Endothelial cell of umbilical vein (primary cell): ENCODE measurements around the gene WDR48. TPM values are rescaled to one million over a fixed set of nuclear protein-coding genes. Genes with fewer than 3 reads are reported as not detected.

Source experiments
- BruUV-seq: library from RNA; stranded (reverse); fragments of 400-500 nt; replicated peaks from 2 replicates; lab custom pipeline; 2021; lab: Mats Ljungman, UMichigan
- CTCF ChIA-PET: fragments of 300-600, 350-600 bp; sonication (Branson Sonifier 250); formaldehyde crosslinking; loops from one replicate; lab custom pipeline; 2021; ENCODE audit warnings: antibody characterized with exemption, inconsistent platforms; lab: Charles Lee
- POLR2A ChIA-PET: fragments of 300-600, 350-600 bp; sonication (Branson Sonifier 250); formaldehyde crosslinking; loops from one replicate; lab custom pipeline; 2021; ENCODE audit warnings: antibody characterized with exemption, inconsistent platforms; lab: Charles Lee
- DNase-seq: peaks from one replicate; pipeline ENCODE4 v3.0.0-alpha.2; 2011; ENCODE audit warnings: low read depth, low spot score
- FAIRE-seq: peaks from 2 replicates; lab custom pipeline; 2011; peaks lifted over from hg19 to GRCh38; lab: Jason Lieb, UNC
- H2AFZ ChIP-seq: 2 replicates; pipeline ENCODE4 v1.6.0; 2012; ENCODE audit warnings: low read depth, low read length, control low read depth, inconsistent platforms
- H3K27ac ChIP-seq: 2 replicates; pipeline ENCODE4 v1.5.1; 2011; ENCODE audit warnings: low read depth, mild to moderate bottlenecking, control low read depth, low read length, moderate library complexity; ENCODE audit not compliant: insufficient read depth
- H3K27me3 ChIP-seq, 2 experiments: 2 replicates each; pipeline versions ENCODE4 v1.6.0 to v1.6.1; 2011; ENCODE audit warnings: low read length in 2 of 2, mixed read lengths in 1 of 2; ENCODE audit not compliant: control insufficient read depth in 2 of 2, insufficient read depth in 2 of 2
- H3K36me3 ChIP-seq, 2 experiments: 2 replicates in 1 of 2; 3 replicates in 1 of 2; pipeline ENCODE4 v1.5.1; 2011; ENCODE audit warnings: low read length in 2 of 2, mild to moderate bottlenecking in 1 of 2, moderate library complexity in 1 of 2; ENCODE audit not compliant: control insufficient read depth in 2 of 2, insufficient read depth in 2 of 2; ENCODE audit errors: extremely low read depth in 1 of 2
- H3K4me1 ChIP-seq: 3 replicates; pipeline ENCODE4 v1.5.1; 2011; ENCODE audit warnings: mild to moderate bottlenecking, low read length; ENCODE audit not compliant: control insufficient read depth, insufficient read depth; ENCODE audit errors: extremely low read depth
- H3K4me2 ChIP-seq: 2 replicates; pipeline ENCODE4 v1.6.1; 2011; ENCODE audit warnings: low read length, control low read depth, mixed read lengths; ENCODE audit not compliant: insufficient read depth
- H3K4me3 ChIP-seq, 3 experiments: fragments of 200-600 bp in 1 of 3; sonication (generic), shearing (Covaris generic) in 1 of 3; replicated peaks in 1 of 3; 2 replicates each; pipeline ENCODE4 v1.5.1; 2011 to 2016; ENCODE audit warnings: control low read depth in 3 of 3, low read length in 3 of 3, mild to moderate bottlenecking in 2 of 3, inconsistent platforms in 1 of 3, low read depth in 1 of 3, moderate library complexity in 1 of 3; ENCODE audit not compliant: insufficient read depth in 1 of 3
- H3K79me2 ChIP-seq: 2 replicates; pipeline ENCODE4 v1.6.0; 2012; ENCODE audit warnings: low read length, inconsistent platforms; ENCODE audit not compliant: control insufficient read depth, insufficient read depth
- H3K9ac ChIP-seq: replicated peaks from 2 replicates; pipeline ENCODE3; 2011; ENCODE audit warnings: low read length, control low read depth; ENCODE audit not compliant: insufficient read depth; ENCODE audit errors: extremely low read depth
- H3K9me1 ChIP-seq: replicated peaks from 3 replicates; pipeline ENCODE4 v1.6.0; 2011; ENCODE audit warnings: mild to moderate bottlenecking, low read length; ENCODE audit not compliant: control insufficient read depth, insufficient read depth; ENCODE audit errors: extremely low read depth
- H3K9me3 ChIP-seq: replicated peaks from 2 replicates; pipeline ENCODE4 v1.5.1; 2012; ENCODE audit warnings: low read length, inconsistent platforms; ENCODE audit not compliant: control insufficient read depth, insufficient read depth
- H4K20me1 ChIP-seq: replicated peaks from 2 replicates; pipeline ENCODE3; 2011; ENCODE audit warnings: mild to moderate bottlenecking, low read length; ENCODE audit not compliant: control insufficient read depth, insufficient read depth; ENCODE audit errors: extremely low read depth
- EZH2 ChIP-seq: IDR thresholded peaks from 2 replicates; pipeline ENCODE4 v1.6.1; 2012; ENCODE audit warnings: borderline replicate concordance, low read depth, mild to moderate bottlenecking, moderate library complexity, low read length, inconsistent platforms; ENCODE audit not compliant: severe bottlenecking
- FOS ChIP-seq: IDR thresholded peaks from 2 replicates; pipeline ENCODE4 v1.6.1; 2011; ENCODE audit warnings: mild to moderate bottlenecking, low read length, moderate library complexity, borderline replicate concordance; ENCODE audit not compliant: insufficient read depth
- JUN ChIP-seq: IDR thresholded peaks from 2 replicates; pipeline ENCODE4 v1.6.1; 2011; ENCODE audit warnings: borderline replicate concordance, low read depth; ENCODE audit not compliant: insufficient read length, insufficient read depth
- dilution Hi-C: fragments of 300-500 bp; cut with MboI; formaldehyde crosslinking; loops from one replicate; pipeline ENCODE4 v1.15.0; 2019; ENCODE audit warnings: low sequenced_read_pairs; ENCODE audit not compliant: extremely low pct_ligation_motif_present
- intact Hi-C: fragments of 100-400 bp; cut with micrococcal nuclease; formaldehyde crosslinking; loops from one replicate; pipeline ENCODE4 v1.10.0; 2022
- polyA plus RNA-seq, 4 experiments: library from polyadenylated mRNA; depleted of rRNA in 3 of 4; stranded (reverse) in 3 of 4; unstranded in 1 of 4; fragments of >200 nt; gene quantifications; 2 replicates each; pipeline versions ENCODE4 v1.2.1 to v1.2.3, GENCODE V29; 2011 to 2012; ENCODE audit warnings: missing spikeins in 1 of 4
- total RNA-seq: library from RNA; stranded (reverse); gene quantifications from 2 replicates; pipeline ENCODE4 v1.2.3, GENCODE V29; 2021
- TF ChIP-seq, protein P1 (sequence below): IDR thresholded peaks from 2 replicates; pipeline ENCODE4 v1.6.1; 2011; ENCODE audit not compliant: insufficient read depth, insufficient read length
- TF ChIP-seq, protein P2 (sequence below), 2 donors: IDR thresholded peaks; 1 replicate in 1 of 2; 2 replicates in 1 of 2; pipeline ENCODE4 v1.5.1; 2011; ENCODE audit warnings: low read length in 2 of 2, mild to moderate bottlenecking in 2 of 2, moderate library complexity in 2 of 2, control low read depth in 1 of 2, inconsistent platforms in 1 of 2, low read depth in 1 of 2; ENCODE audit not compliant: insufficient read depth in 1 of 2; ENCODE audit errors: extremely low read depth in 1 of 2

Gene WDR48
- total and polyA plus RNA-seq, 2 donors (not counting 3 experiments of a cell fraction or from before 2014, with no cell fraction given) = 13.7 to 25.3 TPM

DNA sequence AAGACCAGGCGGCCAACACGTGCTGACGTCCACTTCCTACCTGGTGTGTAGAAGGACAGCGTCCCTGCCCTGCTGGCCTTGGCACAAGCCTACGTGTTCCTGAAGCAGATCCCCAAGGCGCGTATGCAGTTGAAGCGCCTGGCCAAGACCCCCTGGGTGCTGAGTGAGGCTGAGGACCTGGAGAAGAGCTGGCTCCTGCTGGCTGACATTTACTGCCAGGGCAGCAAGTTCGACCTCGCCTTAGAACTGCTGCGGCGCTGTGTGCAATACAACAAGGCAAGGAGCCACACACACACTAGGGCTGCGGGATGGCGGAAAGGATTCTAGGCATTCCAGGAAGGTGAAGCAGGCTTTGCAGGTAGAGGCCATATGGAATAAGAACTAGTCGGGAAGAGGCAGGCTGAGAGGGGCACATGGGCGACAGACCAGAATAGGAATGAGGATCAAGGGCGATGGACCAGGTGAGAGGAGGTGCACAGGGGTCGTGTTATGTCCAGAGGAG, 85.7 kb downstream of the WDR48 start:
- H3K4me2 ChIP-seq = no peak overlapping the region
- no peak overlapping the region for H2AFZ ChIP-seq
- H3K4me1 ChIP-seq = peaks cover 18% of the 10 kb centered on the region
- no TSS peak for BruUV-seq
- intact Hi-C loops (no loop called here), dilution Hi-C loops (no loop called here)
- H3K36me3 ChIP-seq = peaks cover 0 to 6% of the 10 kb centered on the region in 2 experiments
- DNase-seq (no peak), FAIRE-seq (no peak)
- peaks cover 11% of the 10 kb centered on the region for H3K79me2 ChIP-seq
- H3K9me1 ChIP-seq = no peaks in the 10 kb centered on the region
- no peaks in the 10 kb centered on the region for H3K9me3 ChIP-seq
- no peaks in the 10 kb centered on the region for H4K20me1 ChIP-seq
- no peak overlapping the region for H3K9ac ChIP-seq
- H3K4me3 ChIP-seq = no peak overlapping the region
- POLR2A ChIA-PET = no interaction called here
- CTCF ChIA-PET = interaction anchor here (2.2 kb wide), 1 partner anchor 11 kb away, joined by 7 read pairs; no protein-coding TSS in a partner anchor
- H3K27ac ChIP-seq = no peak overlapping the region
- H3K27me3 ChIP-seq = no peaks in the 10 kb centered on the region
- TF ChIP-seq, protein P1, sequence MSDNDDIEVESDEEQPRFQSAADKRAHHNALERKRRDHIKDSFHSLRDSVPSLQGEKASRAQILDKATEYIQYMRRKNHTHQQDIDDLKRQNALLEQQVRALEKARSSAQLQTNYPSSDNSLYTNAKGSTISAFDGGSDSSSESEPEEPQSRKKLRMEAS = no peak
- TF ChIP-seq EZH2 = no peak
- TF ChIP-seq, protein P2, sequence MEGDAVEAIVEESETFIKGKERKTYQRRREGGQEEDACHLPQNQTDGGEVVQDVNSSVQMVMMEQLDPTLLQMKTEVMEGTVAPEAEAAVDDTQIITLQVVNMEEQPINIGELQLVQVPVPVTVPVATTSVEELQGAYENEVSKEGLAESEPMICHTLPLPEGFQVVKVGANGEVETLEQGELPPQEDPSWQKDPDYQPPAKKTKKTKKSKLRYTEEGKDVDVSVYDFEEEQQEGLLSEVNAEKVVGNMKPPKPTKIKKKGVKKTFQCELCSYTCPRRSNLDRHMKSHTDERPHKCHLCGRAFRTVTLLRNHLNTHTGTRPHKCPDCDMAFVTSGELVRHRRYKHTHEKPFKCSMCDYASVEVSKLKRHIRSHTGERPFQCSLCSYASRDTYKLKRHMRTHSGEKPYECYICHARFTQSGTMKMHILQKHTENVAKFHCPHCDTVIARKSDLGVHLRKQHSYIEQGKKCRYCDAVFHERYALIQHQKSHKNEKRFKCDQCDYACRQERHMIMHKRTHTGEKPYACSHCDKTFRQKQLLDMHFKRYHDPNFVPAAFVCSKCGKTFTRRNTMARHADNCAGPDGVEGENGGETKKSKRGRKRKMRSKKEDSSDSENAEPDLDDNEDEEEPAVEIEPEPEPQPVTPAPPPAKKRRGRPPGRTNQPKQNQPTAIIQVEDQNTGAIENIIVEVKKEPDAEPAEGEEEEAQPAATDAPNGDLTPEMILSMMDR (IDR thresholded peaks at IDR 0.05; ENCODE audit: extremely low read depth in 1 of 2, insufficient read depth in 1 of 2, low read depth in 1 of 2, low read length in 2 of 2) = no peak
- TF ChIP-seq JUN = no peak
- TF ChIP-seq FOS = no peak
